Caki2 (cell line): ENCODE data around the gene CAPNS1. TPM values are rescaled to one million over a fixed set of nuclear protein-coding genes. Genes with fewer than 3 reads are reported as not detected.
"Not testable (repeated sequence)": the region's sequence is repeated elsewhere in the genome, so short reads cannot be mapped to it uniquely, and the experiment has no call there.

Experiments used
- DNase-seq: peaks from one replicate; pipeline ENCODE4 v3.0.0-alpha.2; 2015; ENCODE audit warnings: low read depth
- in situ Hi-C: cut with HindIII; loops from 2 replicates; pipeline ENCODE4 v1.10.0; 2016; ENCODE audit warnings: low sequenced_read_pairs, low pct_unique_long_range_greater_than_20kb, mixed read lengths
- total RNA-seq: library from RNA; depleted of rRNA; stranded (reverse); fragments of >200 nt; shearing (Covaris generic); gene quantifications from 2 replicates; pipeline ENCODE4 v1.2.3, GENCODE V29; 2014; ENCODE audit warnings: low replicate concordance

Gene CAPNS1
- total RNA-seq, 1 experiment from 2014 or later, result 288 TPM

GRCh38 chr19:36141039-36141927 lies 1.4 kb downstream of the CAPNS1 start:
- in situ Hi-C loops, result no loop called here
- DNase-seq, result peak; percentile 87

DNA sequence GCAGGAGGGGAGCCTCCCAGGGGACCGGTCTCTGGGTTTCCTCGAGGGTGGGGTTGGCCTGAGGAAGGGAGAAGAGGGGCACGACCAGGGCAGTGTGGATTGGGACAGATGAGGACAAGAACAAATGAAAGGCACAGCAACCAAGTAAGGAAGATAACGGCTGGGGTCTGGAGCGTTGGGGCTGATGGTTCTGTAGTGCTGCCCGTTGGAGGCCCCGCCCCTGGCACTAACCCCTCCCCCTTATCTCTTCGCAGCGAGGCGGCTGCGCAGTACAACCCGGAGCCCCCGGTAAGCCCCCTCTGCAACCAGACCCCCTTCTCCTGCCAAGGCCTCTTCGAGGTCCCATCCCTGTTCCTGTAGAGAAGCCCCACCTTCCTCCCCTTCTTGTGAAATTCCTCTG lies 2.2 kb downstream of the CAPNS1 start:
- in situ Hi-C loops, result no loop called here
- DNase-seq, result no peak

- in situ Hi-C loops, result no loop called here
- DNase-seq, result no peak
Measured at GRCh38 chr19:36142496-36142895, 2.6 kb downstream of the CAPNS1 start.

DNA sequence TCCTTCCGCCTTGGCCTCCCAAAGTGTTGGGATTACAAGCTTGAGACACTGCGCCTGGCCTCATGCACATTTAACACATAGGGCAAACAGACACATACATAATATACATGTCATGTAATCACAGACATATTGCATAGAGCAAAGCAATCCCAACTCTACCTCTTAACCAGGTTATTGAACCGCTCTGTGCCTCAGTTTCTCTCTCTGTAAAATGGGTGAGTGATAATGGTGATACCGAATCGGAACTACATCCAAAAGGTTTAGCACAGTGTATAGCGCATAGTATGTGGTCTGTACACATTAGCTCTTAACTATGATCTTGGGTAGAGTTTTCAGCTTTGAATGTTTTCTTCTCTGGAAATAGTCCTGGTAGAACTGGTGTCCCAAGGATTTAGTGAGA lies 4.8 kb downstream of the CAPNS1 start:
- no peak for DNase-seq
- in situ Hi-C loops, result no loop called here

- in situ Hi-C loops, result no loop called here
Measured at GRCh38 chr19:36149673-36150406, 10.0 kb downstream of the CAPNS1 start.

DNA sequence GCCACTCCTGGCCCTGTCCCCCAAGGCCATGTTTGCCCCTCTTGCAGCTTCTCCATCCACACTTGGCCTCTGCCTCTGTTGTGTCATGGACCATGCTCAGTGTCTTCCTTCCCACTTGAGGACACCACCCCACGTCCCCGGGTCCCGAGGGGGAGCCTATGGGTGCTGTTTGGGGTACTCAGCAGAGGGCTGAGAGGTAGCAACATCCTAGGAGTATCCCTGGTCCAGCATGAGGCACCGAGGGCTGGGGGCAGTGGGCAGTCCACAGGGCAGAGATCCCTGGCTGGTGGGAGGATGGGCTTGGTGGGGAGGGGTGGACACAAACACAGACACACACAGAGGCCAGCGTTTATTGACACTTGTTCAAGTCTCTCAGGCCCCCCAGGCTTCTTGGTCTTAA lies 10.7 kb downstream of the CAPNS1 start:
- DNase-seq, result no peak
- in situ Hi-C loops, result no loop called here

More at GRCh38 chr19:36149673-36150406, 10.0 kb downstream of the CAPNS1 start:
- DNase-seq, result no peak

DNA sequence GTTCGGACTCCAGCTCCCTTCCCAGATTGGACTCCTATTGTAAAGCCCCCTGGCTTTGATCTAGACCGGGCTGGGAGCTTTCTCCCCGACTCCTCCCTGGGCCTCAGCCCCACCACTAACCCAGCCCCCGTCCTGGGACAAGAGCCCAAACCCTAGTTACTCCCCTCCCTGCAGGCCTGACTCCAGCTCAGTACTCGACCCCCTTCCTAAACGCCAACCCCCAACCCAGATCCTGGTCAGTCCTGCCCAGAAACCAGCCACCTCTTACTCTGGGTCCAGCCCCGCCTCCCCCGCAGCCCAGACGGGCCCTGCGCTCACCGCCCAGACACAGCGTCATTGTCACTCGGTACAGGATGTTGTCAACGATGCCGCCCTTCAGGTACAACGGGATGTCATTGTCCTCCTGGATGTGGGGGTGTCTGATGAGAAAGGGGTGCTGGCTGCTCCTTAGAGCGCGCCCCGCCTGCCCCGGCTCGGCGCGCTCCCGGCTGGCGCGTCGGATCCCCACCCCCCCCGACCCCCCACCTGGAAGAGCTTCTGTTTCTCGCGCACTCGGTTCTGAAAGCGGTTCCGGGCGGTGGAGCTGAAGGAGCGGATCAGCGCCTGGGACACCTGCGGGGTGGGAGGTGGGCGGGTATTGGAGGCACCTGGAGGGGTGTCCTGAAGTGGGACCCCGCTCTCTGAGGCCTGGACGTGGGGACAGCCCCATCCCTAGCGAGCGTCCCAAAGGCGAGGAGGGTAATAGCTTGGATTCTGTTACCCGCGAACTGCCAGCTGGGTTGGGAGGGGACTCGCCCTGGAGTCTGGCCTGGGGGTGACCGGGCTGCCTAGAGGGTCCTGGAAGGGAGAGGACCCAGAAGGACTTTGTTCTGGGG lies 11.5 kb downstream of the CAPNS1 start:
- in situ Hi-C loops, result no loop called here

GRCh38 chr19:36152019-36152351 lies 12.1 kb downstream of the CAPNS1 start:
- DNase-seq, result no peak
- in situ Hi-C loops, result no loop called here

More for the DNA sequence above, 11.5 kb downstream of the CAPNS1 start:
- DNase-seq, result no peak

DNA sequence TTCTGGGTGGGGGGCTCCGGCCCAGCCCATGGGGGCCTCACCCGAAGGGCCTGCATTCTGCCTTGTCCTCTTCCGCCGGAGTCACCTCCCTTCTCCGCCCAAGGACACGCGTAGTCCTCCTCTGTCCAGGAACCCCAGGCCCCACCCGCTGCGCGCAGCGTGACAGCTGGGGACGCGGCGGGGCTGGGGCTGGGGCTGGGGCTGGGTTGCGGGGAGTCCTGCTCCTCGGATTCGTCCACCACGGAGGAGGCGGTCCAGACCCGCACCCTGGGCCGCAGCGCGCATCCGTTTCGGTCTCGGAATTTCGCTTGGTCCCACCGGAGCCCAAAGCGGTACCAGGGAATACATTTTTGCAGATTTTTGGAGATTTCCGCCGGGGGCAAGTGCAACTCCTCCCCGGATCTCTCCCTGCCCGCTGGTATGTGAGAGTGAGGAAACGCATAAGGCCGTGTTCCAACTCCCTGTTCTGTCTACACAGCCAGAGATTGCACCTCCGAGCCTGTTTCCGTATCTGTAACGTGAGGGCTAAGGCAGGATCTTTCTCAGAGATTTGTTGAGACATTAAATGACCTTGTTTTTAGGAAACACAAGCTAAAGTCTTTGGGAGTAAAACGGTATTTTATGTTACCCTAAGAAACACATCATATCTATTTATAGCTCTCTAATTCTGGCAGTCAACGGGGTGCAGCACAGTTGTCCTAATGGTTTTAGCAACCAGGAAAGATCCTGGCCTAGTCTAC lies 12.7 kb downstream of the CAPNS1 start, which contains the start of gene COX7A1:
Gene COX7A1, minus strand, starts transcription at position 96 of the 740 bp plus-strand sequence. Its CDS starts 40 bp downstream, at position 56.
- in situ Hi-C loops, result no loop called here

DNA sequence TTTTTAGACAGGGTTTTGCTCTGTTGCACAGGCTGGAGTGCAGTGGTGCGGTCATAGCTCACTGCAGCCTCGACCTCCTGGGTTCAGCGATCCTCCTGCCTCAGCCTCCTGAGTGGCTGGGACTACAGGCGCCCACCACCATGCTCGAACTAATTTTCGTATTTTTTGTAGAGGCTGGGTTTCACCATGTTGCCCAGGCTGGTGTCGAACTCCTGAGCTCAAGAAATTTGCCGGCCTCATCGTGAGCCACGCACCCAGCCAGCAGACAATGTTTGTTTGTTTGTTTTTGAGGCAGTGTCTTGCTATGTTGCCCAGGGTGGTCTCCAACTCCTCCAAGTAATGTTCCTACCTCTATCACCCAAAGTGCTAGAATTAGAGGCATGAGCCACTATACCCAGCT lies 13.3 kb downstream of the CAPNS1 start:
- in situ Hi-C loops, result no loop called here

More for the DNA sequence above, 12.7 kb downstream of the CAPNS1 start, which contains the start of gene COX7A1:
- DNase-seq, result no peak

DNA sequence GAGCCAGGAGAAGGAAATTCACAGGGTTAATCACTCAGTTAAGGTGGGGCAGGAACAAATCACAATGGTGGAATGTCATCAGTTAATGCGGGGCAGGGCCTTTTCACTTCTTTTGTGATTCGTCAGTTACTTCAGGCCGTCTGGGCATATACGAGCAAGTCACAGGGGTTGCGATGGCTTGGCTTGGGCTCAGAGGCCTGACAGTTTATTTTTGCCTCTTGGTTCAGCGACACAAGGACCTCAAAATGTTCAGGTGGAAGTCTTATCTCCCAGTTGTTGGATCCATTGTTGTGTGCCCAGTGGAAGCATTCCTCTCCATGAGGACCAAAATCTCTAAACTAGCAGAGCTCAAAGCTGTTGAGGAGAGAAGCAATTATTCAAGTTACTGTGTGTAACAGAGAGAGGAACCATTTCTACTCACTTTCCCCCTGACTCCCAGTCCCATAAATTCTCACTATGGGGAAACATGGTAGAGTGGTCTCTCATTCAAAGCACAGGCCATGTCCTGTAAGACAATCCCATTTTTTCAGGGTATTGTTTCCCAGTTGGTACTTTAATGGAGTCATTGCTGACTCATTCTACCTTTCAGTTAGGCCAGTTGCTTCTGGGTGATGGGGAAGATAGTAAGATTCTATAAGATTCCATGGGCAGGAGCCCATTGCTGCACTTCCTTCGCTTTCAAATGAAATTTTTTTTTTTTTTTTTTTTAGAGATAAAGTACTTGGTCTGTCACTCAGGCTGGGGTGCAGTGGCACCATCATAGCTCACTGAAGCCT lies 21.1 kb downstream of the CAPNS1 start:
- DNase-seq, result no peak
- in situ Hi-C loops, result no loop called here

More for the DNA sequence above, 13.3 kb downstream of the CAPNS1 start:
- no peak for DNase-seq

GRCh38 chr19:36163813-36164212 lies 23.9 kb downstream of the CAPNS1 start:
- in situ Hi-C loops, result no loop called here
- no peak for DNase-seq

- in situ Hi-C loops, result no loop called here
- DNase-seq, result peak; percentile 57
Measured at GRCh38 chr19:36169084-36169760, 29.4 kb downstream of the CAPNS1 start.

GRCh38 chr19:36172852-36173251 lies 33.0 kb downstream of the CAPNS1 start:
- in situ Hi-C loops, result no loop called here

GRCh38 chr19:36173846-36174245 lies 34.0 kb downstream of the CAPNS1 start:
- in situ Hi-C loops, DNase-seq: not testable (repeated sequence)

More at GRCh38 chr19:36172852-36173251, 33.0 kb downstream of the CAPNS1 start:
- DNase-seq, result no peak

DNA sequence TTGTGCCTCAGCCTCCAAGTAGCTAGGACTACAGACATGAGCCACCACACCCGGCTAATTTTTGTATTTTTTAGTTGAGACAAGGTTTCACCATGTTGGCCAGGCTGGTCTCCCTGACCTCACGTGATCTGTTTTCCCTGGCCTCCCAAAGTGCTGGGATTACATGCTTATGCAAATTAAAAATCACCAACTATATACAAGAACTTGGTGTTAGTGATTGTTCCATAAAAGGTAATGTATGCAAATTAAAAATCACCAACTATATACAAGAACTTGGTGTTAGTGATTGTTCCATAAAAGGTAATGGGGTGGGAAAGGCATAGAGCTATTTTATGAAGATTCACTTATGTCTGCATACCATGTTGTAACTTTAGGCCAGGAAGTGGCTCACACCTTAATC lies 39.2 kb downstream of the CAPNS1 start:
- in situ Hi-C loops, DNase-seq: not testable (repeated sequence)
